ENCODE data around the gene TNFAIP8L2. TPM values are rescaled to one million over a fixed set of nuclear protein-coding genes. Genes with fewer than 3 reads are reported as not detected.

TNFAIP8L2 gene
- total RNA-seq, 1 donor from 2014 or later: 1.6 TPM

DNA sequence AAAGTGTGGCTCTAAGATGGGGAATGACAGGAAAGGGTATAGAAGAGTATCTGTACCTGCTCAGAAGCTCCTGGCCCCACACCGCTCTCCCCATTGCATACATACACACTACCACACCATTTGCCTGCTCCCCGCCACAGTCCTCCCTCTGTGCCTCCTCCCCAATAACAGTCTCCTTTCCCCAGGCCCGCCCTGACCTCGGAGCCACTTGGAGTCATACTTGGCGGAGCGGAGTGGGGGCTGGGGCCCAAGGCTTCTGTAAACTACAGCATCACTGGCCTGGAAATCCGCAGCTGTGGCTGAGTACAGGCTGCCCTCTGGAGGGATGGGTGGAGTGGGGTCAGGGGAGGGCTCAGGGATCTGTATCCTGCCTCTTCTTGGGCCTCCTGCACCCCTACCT, 18.7 kb upstream of the TNFAIP8L2 start:
- Mint-ChIP-seq H3K27ac (ENCODE audit: unreplicated experiment) (no peak overlapping the region), H3K27me3 (ENCODE audit: unreplicated experiment) (peaks cover 16% of the 10 kb centered on the region), H3K36me3 (ENCODE audit: low read depth, unreplicated experiment) (peaks cover 56% of the 10 kb centered on the region), H3K9me3 (ENCODE audit: unreplicated experiment) (no peaks in the 10 kb centered on the region), H3K4me1 (ENCODE audit: unreplicated experiment) (peaks cover 15% of the 10 kb centered on the region), H3K4me3 (ENCODE audit: unreplicated experiment) (no peak overlapping the region)
- DNase-seq (ENCODE audit: low spot score): no peak
- no peak for TF ChIP-seq CTCF (IDR thresholded peaks at IDR 0.05; ENCODE audit: unreplicated experiment)

DNA sequence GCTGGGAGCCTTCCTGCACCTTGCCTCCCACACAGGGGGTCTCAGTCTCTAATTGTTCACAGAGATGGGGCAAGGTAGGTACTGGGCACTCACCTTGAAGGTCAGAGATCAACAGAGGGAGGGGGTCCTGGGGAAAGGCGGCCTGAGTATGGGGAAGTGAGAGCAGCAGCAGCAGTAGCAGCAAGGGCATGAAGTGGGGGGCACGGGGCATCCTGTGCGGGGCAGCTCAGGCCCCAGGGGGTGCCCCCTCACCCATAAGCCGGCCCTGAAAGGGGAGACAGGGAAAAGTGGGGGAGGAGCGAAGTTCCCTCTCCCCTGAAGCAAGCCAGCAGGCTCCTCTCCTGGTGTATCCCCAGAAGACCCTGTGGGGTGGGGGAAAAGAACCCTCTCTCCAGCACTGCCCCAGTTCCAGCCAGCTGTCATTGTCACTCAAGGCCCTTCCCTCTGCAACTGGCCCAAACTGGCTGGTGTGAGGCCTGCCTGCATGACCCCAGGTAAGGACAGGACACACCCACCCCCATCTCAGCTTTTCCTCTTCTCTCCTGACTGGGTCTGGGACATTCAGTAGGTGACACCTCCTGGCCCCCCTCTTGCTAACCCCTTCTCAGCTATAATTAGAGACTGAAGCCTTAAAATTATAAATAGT, 13.9 kb upstream of the TNFAIP8L2 start:
- Mint-ChIP-seq H3K4me3 (ENCODE audit: unreplicated experiment) (no peak overlapping the region), H3K27ac (ENCODE audit: unreplicated experiment) (no peak overlapping the region), H3K9me3 (ENCODE audit: unreplicated experiment) (no peaks in the 10 kb centered on the region), H3K27me3 (ENCODE audit: unreplicated experiment) (peaks cover 14% of the 10 kb centered on the region), H3K4me1 (ENCODE audit: unreplicated experiment) (peaks cover 37% of the 10 kb centered on the region), H3K36me3 (ENCODE audit: low read depth, unreplicated experiment) (peaks cover 36% of the 10 kb centered on the region)
- no peak for TF ChIP-seq CTCF (IDR thresholded peaks at IDR 0.05; ENCODE audit: unreplicated experiment)
- no peak for DNase-seq (ENCODE audit: low spot score)

- H3K4me3 Mint-ChIP-seq (ENCODE audit: unreplicated experiment): no peak overlapping the region
- no peaks in the 10 kb centered on the region for H3K9me3 Mint-ChIP-seq (ENCODE audit: unreplicated experiment)
- peaks cover 13% of the 10 kb centered on the region for H3K27me3 Mint-ChIP-seq (ENCODE audit: unreplicated experiment)
- peaks cover 31% of the 10 kb centered on the region for H3K36me3 Mint-ChIP-seq (ENCODE audit: low read depth, unreplicated experiment)
- no peak for TF ChIP-seq CTCF (IDR thresholded peaks at IDR 0.05; ENCODE audit: unreplicated experiment)
- DNase-seq (ENCODE audit: low spot score): no peak
- H3K27ac Mint-ChIP-seq (ENCODE audit: unreplicated experiment): peak overlapping the region; percentile 48
- peaks cover 42% of the 10 kb centered on the region for H3K4me1 Mint-ChIP-seq (ENCODE audit: unreplicated experiment)
Observed at GRCh38 chr1:151143057-151143435, 13.4 kb upstream of the TNFAIP8L2 start.

- H3K4me3 Mint-ChIP-seq (ENCODE audit: unreplicated experiment): peak overlapping the region; percentile 97
- H3K9me3 Mint-ChIP-seq (ENCODE audit: unreplicated experiment): no peaks in the 10 kb centered on the region
- peaks cover 15% of the 10 kb centered on the region for H3K27me3 Mint-ChIP-seq (ENCODE audit: unreplicated experiment)
- DNase-seq (ENCODE audit: low spot score): peak; percentile 50
- peaks cover 48% of the 10 kb centered on the region for H3K4me1 Mint-ChIP-seq (ENCODE audit: unreplicated experiment)
- peaks cover 32% of the 10 kb centered on the region for H3K36me3 Mint-ChIP-seq (ENCODE audit: low read depth, unreplicated experiment)
- no peak for TF ChIP-seq CTCF (IDR thresholded peaks at IDR 0.05; ENCODE audit: unreplicated experiment)
- H3K27ac Mint-ChIP-seq (ENCODE audit: unreplicated experiment): peak overlapping the region; percentile 95
Observed at GRCh38 chr1:151143986-151144385, 12.5 kb upstream of the TNFAIP8L2 start.

- peaks cover 26% of the 10 kb centered on the region for H3K36me3 Mint-ChIP-seq (ENCODE audit: low read depth, unreplicated experiment)
- H3K27ac Mint-ChIP-seq (ENCODE audit: unreplicated experiment): peak overlapping the region; percentile 95
- peaks cover 12% of the 10 kb centered on the region for H3K27me3 Mint-ChIP-seq (ENCODE audit: unreplicated experiment)
Observed at GRCh38 chr1:151144474-151145303, 11.8 kb upstream of the TNFAIP8L2 start.

More at GRCh38 chr1:151144474-151145303, 11.8 kb upstream of the TNFAIP8L2 start:
- TF ChIP-seq CTCF (IDR thresholded peaks at IDR 0.05; ENCODE audit: unreplicated experiment): no peak
- DNase-seq (ENCODE audit: low spot score): no peak
- peaks cover 49% of the 10 kb centered on the region for H3K4me1 Mint-ChIP-seq (ENCODE audit: unreplicated experiment)
- no peaks in the 10 kb centered on the region for H3K9me3 Mint-ChIP-seq (ENCODE audit: unreplicated experiment)
- peak overlapping the region; percentile 97 for H3K4me3 Mint-ChIP-seq (ENCODE audit: unreplicated experiment)

Data from endothelial cell (in vitro differentiated cells).